CD4-positive, alpha-beta T cell treated with Interleukin-6 at 100 ng/mL for 8 hours (primary cell): Measurements from ENCODE around the gene ZNF273.
"Not testable (repeated sequence)": the region's sequence is repeated elsewhere in the genome, so short reads cannot be mapped to it uniquely, and the experiment has no call there.

Source experiments
- DNase-seq: peaks from one replicate; pipeline ENCODE4 v3.0.0-alpha.2; 2020; ENCODE audit warnings: mixed read lengths, low spot score

ZNF273 gene

DNA sequence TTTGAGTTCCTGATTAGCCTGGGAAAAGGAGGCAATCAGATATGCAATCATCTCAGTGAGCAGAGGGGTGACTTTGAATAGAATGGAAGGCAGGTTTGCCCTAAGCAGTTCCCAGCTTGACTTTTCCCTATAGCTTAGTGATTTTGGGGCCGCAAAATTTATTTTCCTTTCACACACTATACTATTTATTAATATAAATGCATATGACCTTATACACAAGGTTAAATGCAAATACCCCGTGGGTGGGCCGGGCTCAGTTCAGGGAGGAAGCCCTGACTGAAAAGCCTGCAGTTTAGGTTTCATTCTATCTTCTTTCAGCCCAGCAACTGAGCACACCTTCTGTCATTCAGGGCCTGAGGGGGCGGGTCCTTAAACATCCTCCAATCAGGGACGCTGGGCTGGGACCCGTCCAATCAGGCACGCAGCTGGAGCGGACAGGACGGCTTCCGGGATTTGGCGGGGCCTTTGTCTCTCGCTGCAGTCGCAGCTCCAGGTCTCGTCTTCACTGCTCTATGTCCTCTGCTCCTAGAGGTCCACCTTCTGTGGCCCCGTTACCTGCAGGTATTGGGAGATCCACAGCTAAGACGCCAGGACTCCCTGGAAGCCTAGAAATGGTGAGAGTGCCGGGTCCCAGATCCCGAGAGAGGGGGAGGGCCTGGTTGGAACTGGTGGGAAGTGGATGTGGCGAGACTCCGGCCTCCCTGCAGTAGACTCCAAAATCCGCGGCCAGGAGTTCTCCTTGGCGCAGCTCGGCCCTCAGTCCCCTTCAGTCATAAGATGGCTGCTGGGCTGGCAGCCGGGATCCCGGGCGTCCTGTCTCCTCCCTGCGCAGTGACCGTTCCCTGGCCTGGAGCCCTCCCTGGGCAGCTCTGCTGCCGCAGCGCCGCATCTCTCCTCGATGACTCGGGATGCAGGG is at the start of gene ZNF273:
Gene ZNF273 (plus strand): TSS at position 468 of the 916 bp plus-strand sequence. CDS start 45 bp downstream, at position 513.
- peak; percentile 89 for DNase-seq

DNA sequence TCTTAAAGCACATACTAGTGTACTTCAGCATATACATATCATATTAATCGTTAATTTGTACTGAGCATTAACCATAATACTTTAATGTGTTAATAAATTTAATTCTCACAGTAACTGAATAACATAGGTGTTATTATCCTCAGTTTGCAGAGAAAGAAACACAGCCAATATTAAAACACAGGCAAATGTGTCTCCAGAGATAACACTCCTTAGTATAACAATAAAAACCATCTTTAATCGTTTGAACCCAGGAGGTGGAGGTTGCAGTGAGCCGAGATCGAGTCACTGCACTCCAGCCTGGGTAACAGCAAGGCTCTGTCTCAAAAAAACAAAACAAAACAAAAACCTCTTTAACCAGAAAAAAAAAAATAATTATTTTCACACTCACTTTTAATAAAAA is 49.4 kb upstream of the ZNF273 start:
- no peak for DNase-seq

- no peak for DNase-seq
Measured at GRCh38 chr7:64854969-64855368, 48.1 kb upstream of the ZNF273 start.

DNA sequence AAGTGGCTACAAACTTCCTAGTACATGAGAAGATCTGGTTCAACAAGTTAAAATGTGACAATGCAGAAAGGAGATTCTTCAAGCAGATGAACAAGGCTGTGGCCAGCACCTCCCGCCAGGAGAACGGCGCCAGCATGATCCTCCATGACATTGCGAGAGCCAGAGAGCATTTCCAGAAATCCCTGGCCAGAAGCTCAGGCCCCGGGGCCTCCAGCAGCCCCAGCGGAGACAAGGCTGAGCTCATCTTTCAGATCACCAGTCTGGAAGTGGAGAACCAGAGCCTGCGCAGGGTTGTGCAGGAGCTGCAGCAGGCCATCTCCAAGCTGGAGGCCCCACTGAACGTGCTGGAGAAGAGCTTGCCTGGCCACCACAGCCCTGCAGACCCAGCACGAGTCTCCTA is 40.1 kb upstream of the ZNF273 start:
- no peak for DNase-seq

- not testable (repeated sequence) for DNase-seq
Measured at GRCh38 chr7:64863530-64863929, 39.5 kb upstream of the ZNF273 start.

- DNase-seq, result no peak
Measured at GRCh38 chr7:64863969-64864368, 39.1 kb upstream of the ZNF273 start.

- no peak for DNase-seq
Measured at GRCh38 chr7:64867863-64868440, 35.1 kb upstream of the ZNF273 start.

DNA sequence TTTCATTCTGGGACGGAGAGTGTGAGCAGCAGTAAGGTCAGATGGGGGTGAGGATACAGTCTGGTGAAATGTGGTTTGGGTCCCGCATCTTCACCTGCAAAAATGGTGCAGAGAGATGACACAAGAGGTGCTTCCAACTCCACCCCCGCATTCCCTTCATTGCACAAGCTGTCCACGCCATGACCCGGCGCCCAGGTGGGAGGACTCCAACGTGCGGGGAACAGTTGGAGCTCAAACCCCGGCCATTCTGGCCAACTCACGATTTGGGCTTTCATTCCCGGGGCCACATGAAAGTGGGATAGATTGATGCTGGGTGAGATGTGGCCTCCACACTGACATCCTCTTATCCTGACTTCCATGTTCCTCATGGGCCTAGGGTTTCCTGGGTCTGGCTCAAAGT is 34.6 kb upstream of the ZNF273 start:
- no peak for DNase-seq

DNA sequence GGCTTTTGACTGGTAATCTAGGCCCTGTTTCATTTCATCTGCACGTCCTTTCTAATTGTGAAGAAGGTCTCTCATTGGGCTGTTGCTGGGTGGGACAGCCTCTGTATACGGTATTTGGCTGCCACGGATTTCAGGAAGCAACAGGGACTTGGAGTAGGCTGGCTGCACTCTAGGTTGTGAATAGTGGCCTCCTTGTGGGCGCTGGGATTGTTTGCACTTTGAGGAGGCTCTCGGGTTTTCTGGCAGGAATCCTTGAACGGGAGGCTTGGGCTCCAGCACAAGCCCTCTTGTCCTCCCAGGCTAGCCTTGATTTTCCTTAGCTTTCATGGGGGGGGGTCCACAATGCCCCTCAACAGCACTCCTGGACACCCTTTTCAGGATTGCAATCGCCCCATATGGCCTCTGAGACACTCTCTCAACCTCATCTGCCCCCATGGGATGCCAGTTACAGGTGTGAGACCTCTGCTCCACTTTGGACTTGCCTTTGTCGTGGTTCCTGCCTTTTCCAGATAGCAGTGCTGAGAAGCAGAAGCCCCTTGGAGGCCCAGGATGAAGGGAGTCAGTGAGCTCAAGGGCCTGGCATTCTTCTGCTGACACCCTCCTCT is 33.9 kb upstream of the ZNF273 start:
- no peak for DNase-seq

GRCh38 chr7:64869912-64870562 is 33.0 kb upstream of the ZNF273 start:
- DNase-seq, result no peak

DNA sequence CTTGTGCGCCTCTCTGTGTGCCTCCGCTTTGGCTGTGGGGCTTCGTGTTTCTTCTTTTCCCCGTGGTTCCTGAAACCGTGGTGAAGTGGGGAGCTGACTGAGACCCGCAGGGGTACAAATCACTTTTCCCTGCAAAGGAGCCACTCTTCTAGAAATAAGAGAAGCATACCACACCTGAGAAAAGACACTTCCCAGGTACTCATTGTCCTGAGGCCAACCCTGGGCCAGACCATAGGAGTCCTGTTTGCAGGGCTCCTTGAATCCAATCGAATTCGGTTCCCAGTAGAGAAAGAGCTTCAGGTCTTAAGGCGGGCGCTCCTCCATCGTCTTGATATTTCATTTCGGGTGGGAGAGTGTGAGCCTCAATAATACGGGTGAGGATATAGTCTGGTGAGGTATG is 32.4 kb upstream of the ZNF273 start:
- no peak for DNase-seq

GRCh38 chr7:64871761-64872160 is 31.3 kb upstream of the ZNF273 start:
- no peak for DNase-seq

GRCh38 chr7:64872351-64873154 is 30.5 kb upstream of the ZNF273 start:
- DNase-seq, result no peak

DNA sequence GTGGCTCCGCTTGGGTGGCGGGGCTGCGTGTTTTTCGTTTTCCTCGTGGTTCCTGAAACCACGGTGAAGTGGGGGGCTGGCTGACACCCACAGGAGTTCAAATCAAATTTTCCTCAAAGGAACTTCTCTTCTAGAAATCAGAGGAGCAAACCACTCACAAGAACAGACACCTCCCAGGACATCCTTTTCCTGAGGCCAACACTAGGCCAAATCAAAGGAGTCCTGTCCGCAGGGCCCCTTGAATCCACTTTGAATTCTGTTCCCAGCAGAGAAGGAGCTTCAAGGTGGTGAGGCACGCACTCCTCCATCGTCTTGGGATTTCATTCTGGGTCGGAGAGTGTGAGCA is 29.9 kb upstream of the ZNF273 start:
- DNase-seq, result no peak

DNA sequence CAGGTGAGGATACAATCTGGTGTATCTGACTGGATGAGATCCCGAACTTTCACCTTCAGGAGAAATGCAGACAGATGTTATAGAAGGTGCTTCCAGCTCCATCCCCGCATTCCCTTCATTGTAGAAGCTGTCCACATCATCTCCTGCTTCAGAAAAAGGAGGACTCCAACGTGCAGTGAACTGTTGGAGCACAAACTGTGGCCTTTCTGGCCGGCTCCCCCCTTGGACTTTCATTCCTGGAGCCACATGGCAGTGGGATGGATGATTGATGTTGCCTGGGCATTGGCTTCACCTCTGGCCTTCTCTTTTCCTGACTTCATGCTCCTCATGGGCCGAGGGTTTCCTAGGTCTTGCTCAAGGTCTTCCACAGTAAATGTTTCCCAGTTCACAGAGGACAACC is 29.6 kb upstream of the ZNF273 start:
- DNase-seq, result no peak

- no peak for DNase-seq
Measured at GRCh38 chr7:64874114-64874513, 29.0 kb upstream of the ZNF273 start.

GRCh38 chr7:64874562-64875250 is 28.4 kb upstream of the ZNF273 start:
- DNase-seq, result no peak

- no peak for DNase-seq
Measured at GRCh38 chr7:64875258-64875657, 27.8 kb upstream of the ZNF273 start.

- DNase-seq, result no peak
Measured at GRCh38 chr7:64875658-64876406, 27.2 kb upstream of the ZNF273 start.
